Muscle layer of colon (tissue), 2 donors: ENCODE measurements around the gene MREG.

ENCODE experiments used
- H3K27ac ChIP-seq: one replicate; pipeline ENCODE4 v1.7.0; 2013; ENCODE audit warnings: low read depth, mild to moderate bottlenecking, low read length, moderate library complexity
- H3K27me3 ChIP-seq, 2 donors: one replicate each; pipeline ENCODE4 v1.7.0; 2013; ENCODE audit warnings: low read length in 2 of 2, mild to moderate bottlenecking in 2 of 2; ENCODE audit not compliant: insufficient read depth in 2 of 2, control insufficient read depth in 1 of 2
- H3K36me3 ChIP-seq: one replicate; pipeline ENCODE4 v1.7.0; 2013; ENCODE audit warnings: mild to moderate bottlenecking, low read length; ENCODE audit not compliant: insufficient read depth
- H3K4me1 ChIP-seq: one replicate; pipeline ENCODE4 v1.7.0; 2013; ENCODE audit warnings: mild to moderate bottlenecking, low read length; ENCODE audit not compliant: insufficient read depth
- H3K4me3 ChIP-seq, 2 donors: one replicate each; pipeline ENCODE4 v1.7.0; 2013; ENCODE audit warnings: low read length in 2 of 2, low read depth in 1 of 2, mild to moderate bottlenecking in 1 of 2, moderate library complexity in 1 of 2
- H3K9ac ChIP-seq: one replicate; pipeline ENCODE4 v1.7.0; 2013; ENCODE audit warnings: low read length
- H3K9me3 ChIP-seq: one replicate; pipeline ENCODE4 v1.7.0; 2013; ENCODE audit warnings: mild to moderate bottlenecking, low read length
- donor health status: abdominal sarcoma.
- donor health status: Adenocarcinoma of cecum.

MREG gene

GRCh38 chr2:215898363-215898762, 115.0 kb downstream of the MREG start:
- H3K9me3 ChIP-seq: no peaks in the 10 kb centered on the region
- no peak overlapping the region for H3K27ac ChIP-seq
- no peak overlapping the region for H3K9ac ChIP-seq
- no peaks in the 10 kb centered on the region for H3K4me1 ChIP-seq
- no peaks in the 10 kb centered on the region for H3K27me3 ChIP-seq
- H3K4me3 ChIP-seq: no peak overlapping the region
- H3K36me3 ChIP-seq: no peaks in the 10 kb centered on the region

GRCh38 chr2:215896921-215897320, 116.4 kb downstream of the MREG start:
- H3K4me3 ChIP-seq: no peak overlapping the region
- no peak overlapping the region for H3K27ac ChIP-seq
- no peak overlapping the region for H3K9ac ChIP-seq
- H3K27me3 ChIP-seq: no peaks in the 10 kb centered on the region
- no peaks in the 10 kb centered on the region for H3K36me3 ChIP-seq
- H3K4me1 ChIP-seq: no peaks in the 10 kb centered on the region
- no peaks in the 10 kb centered on the region for H3K9me3 ChIP-seq

- Histone ChIP-seq H3K9ac (no peak overlapping the region), H3K4me1 (peaks cover 8% of the 10 kb centered on the region), H3K27ac (no peak overlapping the region), H3K36me3 (no peaks in the 10 kb centered on the region), H3K27me3 (no peaks in the 10 kb centered on the region), H3K9me3 (no peaks in the 10 kb centered on the region), H3K4me3 (no peak overlapping the region)
These were observed 118.0 kb downstream of the MREG start for GRCh38 chr2:215895330-215895729.
